G401 (cell line): ENCODE data around the gene ARL14EP. TPM values are rescaled to one million over a fixed set of nuclear protein-coding genes. Genes with fewer than 3 reads are reported as not detected.

ENCODE experiments used
- DNase-seq: peaks from one replicate; pipeline ENCODE4 v3.0.0-alpha.2; 2015; ENCODE audit warnings: low spot score
- in situ Hi-C: cut with HindIII; loops from 2 replicates; pipeline ENCODE4 v1.10.0; 2016; ENCODE audit warnings: low sequenced_read_pairs, mixed read lengths
- total RNA-seq: library from RNA; depleted of rRNA; stranded (reverse); fragments of >200 nt; shearing (Covaris generic); gene quantifications from 2 replicates; pipeline ENCODE4 v1.2.3, GENCODE V29; 2014

The ARL14EP gene
- total RNA-seq, 1 experiment from 2014 or later = 10.3 TPM

GRCh38 chr11:30322191-30322590 lies 713 bp upstream of the ARL14EP start:
- in situ Hi-C loops = no loop called here
- DNase-seq = peak; percentile 26

GRCh38 chr11:30326114-30326778 lies 3.3 kb downstream of the ARL14EP start:
- in situ Hi-C loops = no loop called here
- DNase-seq = no peak

- in situ Hi-C loops = no loop called here
- no peak for DNase-seq
Measured at GRCh38 chr11:30326906-30327305, 4.0 kb downstream of the ARL14EP start.

GRCh38 chr11:30328681-30329080 lies 5.8 kb downstream of the ARL14EP start:
- no peak for DNase-seq
- in situ Hi-C loops = no loop called here

- in situ Hi-C loops = no loop called here
Measured at GRCh38 chr11:30329150-30329940, 6.4 kb downstream of the ARL14EP start.

GRCh38 chr11:30333405-30333804 lies 10.5 kb downstream of the ARL14EP start:
- in situ Hi-C loops = no loop called here
- peak; percentile 11 for DNase-seq

More at GRCh38 chr11:30329150-30329940, 6.4 kb downstream of the ARL14EP start:
- DNase-seq = no peak

- DNase-seq = no peak
- in situ Hi-C loops = no loop called here
Measured at GRCh38 chr11:30342736-30343166, 19.8 kb downstream of the ARL14EP start.

GRCh38 chr11:30344085-30344484 lies 21.2 kb downstream of the ARL14EP start:
- no peak for DNase-seq
- in situ Hi-C loops = no loop called here

GRCh38 chr11:30345644-30346043 lies 22.7 kb downstream of the ARL14EP start:
- in situ Hi-C loops = no loop called here
- DNase-seq = no peak

GRCh38 chr11:30346068-30346688 lies 23.3 kb downstream of the ARL14EP start:
- in situ Hi-C loops = no loop called here
- DNase-seq = peak; percentile 40

GRCh38 chr11:30348035-30348434 lies 25.1 kb downstream of the ARL14EP start:
- no peak for DNase-seq
- in situ Hi-C loops = no loop called here

- in situ Hi-C loops = no loop called here
- DNase-seq = no peak
Measured at GRCh38 chr11:30349885-30350284, 27.0 kb downstream of the ARL14EP start.

- in situ Hi-C loops = no loop called here
- DNase-seq = no peak
Measured at GRCh38 chr11:30350384-30350783, 27.5 kb downstream of the ARL14EP start.

GRCh38 chr11:30351061-30351460 lies 28.2 kb downstream of the ARL14EP start:
- in situ Hi-C loops = no loop called here
- no peak for DNase-seq

- in situ Hi-C loops = no loop called here
- no peak for DNase-seq
Measured at GRCh38 chr11:30356391-30356790, 33.5 kb downstream of the ARL14EP start.

- DNase-seq = no peak
- in situ Hi-C loops = no loop called here
Measured at GRCh38 chr11:30357872-30358271, 35.0 kb downstream of the ARL14EP start.

- in situ Hi-C loops = no loop called here
- DNase-seq = peak; percentile 10
Measured at GRCh38 chr11:30358536-30358935, 35.6 kb downstream of the ARL14EP start.

- in situ Hi-C loops = no loop called here
- DNase-seq = no peak
Measured at GRCh38 chr11:30360741-30361140, 37.8 kb downstream of the ARL14EP start.

- DNase-seq = no peak
- in situ Hi-C loops = no loop called here
Measured at GRCh38 chr11:30364139-30364836, 41.4 kb downstream of the ARL14EP start.
